GM12801 (cell line): ENCODE data around the gene CD99L2.

Experiments
- TF ChIP-seq, protein P1 (sequence below): IDR thresholded peaks from one replicate; pipeline ENCODE4 v1.5.1; 2011; ENCODE audit warnings: control low read depth; ENCODE audit not compliant: insufficient read length; ENCODE audit errors: extremely low read depth

The CD99L2 gene

DNA sequence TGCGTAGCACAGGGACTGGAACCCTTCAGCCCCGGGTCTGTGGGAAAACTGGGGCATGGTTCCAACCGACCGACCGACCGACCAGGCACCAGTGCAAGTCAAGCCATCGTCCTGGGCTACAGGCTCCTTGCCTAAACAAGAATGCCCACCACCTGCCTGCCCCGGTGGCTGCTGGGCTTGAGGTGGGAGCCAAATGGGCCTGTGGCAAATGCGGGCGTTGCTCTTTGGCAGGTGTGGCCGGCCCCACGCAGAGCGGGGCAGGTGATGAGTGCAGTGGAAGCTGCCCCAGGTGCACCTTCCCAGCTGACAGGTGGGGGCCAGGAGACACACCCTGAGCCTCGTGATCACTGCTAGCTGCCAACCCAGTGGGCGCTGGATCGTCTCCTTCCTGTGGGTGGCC is 127.4 kb downstream of the CD99L2 start:
- TF ChIP-seq, protein P1, sequence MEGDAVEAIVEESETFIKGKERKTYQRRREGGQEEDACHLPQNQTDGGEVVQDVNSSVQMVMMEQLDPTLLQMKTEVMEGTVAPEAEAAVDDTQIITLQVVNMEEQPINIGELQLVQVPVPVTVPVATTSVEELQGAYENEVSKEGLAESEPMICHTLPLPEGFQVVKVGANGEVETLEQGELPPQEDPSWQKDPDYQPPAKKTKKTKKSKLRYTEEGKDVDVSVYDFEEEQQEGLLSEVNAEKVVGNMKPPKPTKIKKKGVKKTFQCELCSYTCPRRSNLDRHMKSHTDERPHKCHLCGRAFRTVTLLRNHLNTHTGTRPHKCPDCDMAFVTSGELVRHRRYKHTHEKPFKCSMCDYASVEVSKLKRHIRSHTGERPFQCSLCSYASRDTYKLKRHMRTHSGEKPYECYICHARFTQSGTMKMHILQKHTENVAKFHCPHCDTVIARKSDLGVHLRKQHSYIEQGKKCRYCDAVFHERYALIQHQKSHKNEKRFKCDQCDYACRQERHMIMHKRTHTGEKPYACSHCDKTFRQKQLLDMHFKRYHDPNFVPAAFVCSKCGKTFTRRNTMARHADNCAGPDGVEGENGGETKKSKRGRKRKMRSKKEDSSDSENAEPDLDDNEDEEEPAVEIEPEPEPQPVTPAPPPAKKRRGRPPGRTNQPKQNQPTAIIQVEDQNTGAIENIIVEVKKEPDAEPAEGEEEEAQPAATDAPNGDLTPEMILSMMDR = no peak

DNA sequence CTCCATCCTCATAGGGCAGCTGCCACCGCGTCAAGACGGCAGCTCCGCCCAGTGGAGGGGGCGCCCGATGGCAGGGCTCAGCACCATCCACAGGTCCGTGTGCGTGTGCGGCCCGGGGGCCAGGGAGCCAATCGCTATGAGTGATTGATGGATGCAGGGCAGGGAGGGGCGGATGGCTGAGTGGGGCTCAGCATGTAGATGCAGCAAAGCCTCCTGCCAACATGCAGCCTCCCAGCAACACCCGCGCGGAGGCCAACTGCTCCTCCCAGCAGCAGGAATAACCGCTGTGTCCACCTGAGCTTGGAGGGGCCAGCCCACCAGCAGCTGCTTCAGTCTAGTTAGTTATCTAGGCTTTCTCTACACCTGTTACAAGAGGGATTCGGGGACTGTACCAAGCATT is 127.8 kb downstream of the CD99L2 start:
- TF ChIP-seq, protein P1 = no peak

DNA sequence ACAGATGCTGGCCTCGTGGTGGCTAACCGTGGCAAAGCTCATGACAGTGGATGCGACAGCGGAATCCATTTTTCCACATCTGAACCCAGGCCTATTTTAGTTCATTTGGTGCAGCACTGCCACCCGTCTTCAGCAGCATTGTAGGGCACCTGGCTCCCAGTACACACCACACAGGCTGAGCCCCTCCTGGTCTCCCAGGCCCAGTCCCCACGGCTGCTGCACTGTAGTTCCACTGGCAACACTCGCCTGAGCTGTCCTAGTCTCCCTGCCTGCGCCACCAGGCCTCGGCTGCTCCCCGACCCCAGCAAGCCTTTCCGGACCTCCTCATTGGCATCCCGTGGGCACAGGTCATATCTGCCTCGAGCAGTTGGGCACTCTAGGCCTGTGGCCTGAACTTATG is 129.1 kb downstream of the CD99L2 start:
- TF ChIP-seq, protein P1 = no peak

DNA sequence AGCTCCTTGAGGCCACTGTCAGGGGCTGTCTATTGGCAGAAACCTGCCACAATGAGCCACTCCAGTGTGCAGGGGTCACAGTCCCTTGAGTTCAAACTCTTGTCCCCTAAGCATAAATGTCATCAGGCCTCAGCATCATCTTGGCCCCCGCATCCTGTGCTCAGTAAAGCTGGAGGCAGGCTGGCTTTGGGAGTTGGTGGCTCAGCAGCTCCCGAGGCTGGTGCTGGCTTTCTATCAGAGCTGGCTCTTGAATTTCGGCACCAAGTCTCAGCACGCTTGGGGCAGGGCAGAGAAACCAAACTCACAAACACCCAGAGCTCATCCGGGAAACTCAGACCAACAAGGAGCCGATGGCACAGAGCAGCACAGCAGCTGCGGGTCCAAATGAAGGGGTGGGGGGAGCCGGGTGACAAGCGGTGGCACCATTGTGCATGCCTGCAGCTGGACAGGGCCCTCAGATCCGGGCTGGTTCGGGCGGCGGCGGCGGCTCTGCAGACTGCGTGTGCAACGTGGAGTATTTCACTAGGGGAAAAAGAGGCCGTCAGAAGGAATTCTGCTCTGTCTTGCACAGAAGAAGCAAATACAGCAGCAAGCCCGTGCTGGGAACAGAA is 129.8 kb downstream of the CD99L2 start:
- TF ChIP-seq, protein P1 = no peak

DNA sequence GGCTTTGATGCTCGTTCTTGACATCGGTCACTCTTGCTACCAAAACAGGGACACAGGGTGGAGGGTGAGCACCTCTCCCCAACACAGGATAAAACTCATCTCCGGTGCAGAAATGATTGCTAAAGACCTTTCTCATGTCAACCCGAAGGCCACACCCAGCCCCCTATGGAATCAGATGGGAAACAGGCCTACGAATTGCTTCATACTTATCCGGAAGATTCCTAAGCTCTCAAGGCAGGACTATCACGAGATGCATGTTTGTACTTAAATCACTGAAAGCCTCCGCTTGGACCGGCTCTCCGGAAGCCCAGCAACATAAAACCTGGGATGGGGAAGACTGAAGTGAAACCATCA is 130.4 kb downstream of the CD99L2 start:
- TF ChIP-seq, protein P1 = no peak

DNA sequence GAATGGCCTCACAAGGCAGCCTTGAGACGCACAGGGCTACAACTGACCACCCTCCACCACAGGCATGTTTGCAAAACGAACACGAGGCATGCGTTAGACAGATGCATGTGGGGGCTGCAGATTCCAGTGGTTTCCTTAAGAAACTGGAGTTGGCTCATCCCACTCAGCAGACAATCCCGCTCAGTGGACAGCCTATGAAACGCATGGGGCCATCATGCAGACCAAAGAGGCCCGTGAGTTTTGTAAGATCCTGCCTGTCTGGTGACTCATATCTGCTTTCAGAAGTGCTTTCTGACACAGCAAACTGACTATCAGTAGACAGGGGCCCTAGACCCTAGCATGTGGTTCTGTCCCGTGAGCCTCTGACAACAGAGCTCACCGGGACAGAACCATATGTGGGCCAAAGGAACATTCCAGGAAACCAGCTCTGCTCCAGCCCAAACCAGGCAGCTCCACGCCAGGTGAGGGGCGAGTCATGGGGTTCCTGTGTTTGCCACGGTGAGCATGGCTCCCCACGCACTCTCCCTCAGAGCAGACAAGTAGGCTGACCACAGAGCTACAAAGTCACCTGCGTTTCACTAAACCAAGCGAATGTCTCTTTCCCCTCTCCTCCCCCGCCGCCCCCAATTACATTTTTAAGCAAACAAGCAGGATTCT is 130.9 kb downstream of the CD99L2 start:
- TF ChIP-seq, protein P1 = no peak

DNA sequence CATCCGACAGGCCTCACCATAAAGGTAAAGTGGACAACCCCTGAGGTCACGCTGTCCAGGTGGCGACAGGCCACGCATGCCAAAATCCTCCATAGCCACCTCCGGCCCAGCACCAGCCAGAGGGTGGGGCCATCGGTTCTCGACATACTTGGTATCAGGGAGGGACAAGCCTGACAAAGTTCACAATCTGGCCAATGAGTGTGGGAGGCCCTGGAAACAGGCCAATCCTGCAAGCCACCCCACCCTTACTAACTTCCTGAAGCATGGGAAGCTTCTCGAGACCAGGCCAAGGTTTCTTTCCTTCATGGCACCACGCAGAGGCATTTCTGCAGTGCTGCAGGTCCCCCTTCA is 131.4 kb downstream of the CD99L2 start:
- TF ChIP-seq, protein P1 = no peak
